Lower leg skin (tissue), 3 donors: ENCODE measurements around the gene OR6M1.

Experiments used
- CTCF ChIP-seq, 3 donors: fragments of 450-650 bp; IDR thresholded peaks; one replicate each; pipeline ENCODE4 v1.5.1; 2016; ENCODE audit warnings: antibody characterized with exemption in 3 of 3, mild to moderate bottlenecking in 3 of 3, moderate library complexity in 2 of 3
- POLR2A ChIP-seq, 2 donors: fragments of 450-650 bp; IDR thresholded peaks; one replicate each; pipeline ENCODE4 v1.6.1; 2016 to 2017; ENCODE audit warnings: antibody characterized with exemption in 2 of 2, mild to moderate bottlenecking in 1 of 2, moderate library complexity in 1 of 2

- no peak for TF ChIP-seq POLR2A (IDR thresholded peaks at IDR 0.05)
- no peak for TF ChIP-seq CTCF (IDR thresholded peaks at IDR 0.05)
Measured at GRCh38 chr11:123815122-123815521, 9.0 kb upstream of the OR6M1 start.
